Measurements from ENCODE around the gene CRMP1.

Gene CRMP1

GRCh38 chr4:5895287-5895686 lies 2.4 kb upstream of the CRMP1 start:
- peaks cover 34% of the 10 kb centered on the region for H3K27me3 ChIP-seq (ENCODE audit: low read depth, low read length)

GRCh38 chr4:5894266-5894665 lies 1.4 kb upstream of the CRMP1 start:
- H3K27me3 ChIP-seq (ENCODE audit: low read depth, low read length) = peaks cover 44% of the 10 kb centered on the region
- H3K4me1 ChIP-seq (ENCODE audit: control insufficient read depth in 1 of 2, insufficient read depth in 2 of 2, low read length in 2 of 2) = peaks cover 0 to 21% of the 10 kb centered on the region in 2 donors
- no peaks in the 10 kb centered on the region for H3K36me3 ChIP-seq (ENCODE audit: control insufficient read depth in 1 of 2, insufficient read depth in 2 of 2, low read length in 2 of 2)
- H3K27ac ChIP-seq (ENCODE audit: low read length) = no peak overlapping the region
- peaks cover 0 to 5% of the 10 kb centered on the region in 2 donors for H3K9me3 ChIP-seq (ENCODE audit: control insufficient read depth in 1 of 2, low read length in 2 of 2)
- H3K4me3 ChIP-seq (ENCODE audit: low read depth in 1 of 2, low read length in 2 of 2) = no peak overlapping the region

More at GRCh38 chr4:5895287-5895686, 2.4 kb upstream of the CRMP1 start:
- Histone ChIP-seq H3K27ac (ENCODE audit: low read length) (no peak overlapping the region), H3K9me3 (ENCODE audit: control insufficient read depth in 1 of 2, low read length in 2 of 2) (peaks cover 0 to 5% of the 10 kb centered on the region in 2 donors), H3K36me3 (ENCODE audit: control insufficient read depth in 1 of 2, insufficient read depth in 2 of 2, low read length in 2 of 2) (no peaks in the 10 kb centered on the region), H3K4me1 (ENCODE audit: control insufficient read depth in 1 of 2, insufficient read depth in 2 of 2, low read length in 2 of 2) (peaks cover 0 to 16% of the 10 kb centered on the region in 2 donors), H3K4me3 (ENCODE audit: low read depth in 1 of 2, low read length in 2 of 2) (no peak overlapping the region)

GRCh38 chr4:5893591-5893990 lies 705 bp upstream of the CRMP1 start:
- H3K9me3 ChIP-seq (ENCODE audit: control insufficient read depth in 1 of 2, low read length in 2 of 2) = peaks cover 0 to 5% of the 10 kb centered on the region in 2 donors
- peaks cover 50% of the 10 kb centered on the region for H3K27me3 ChIP-seq (ENCODE audit: low read depth, low read length)
- H3K4me3 ChIP-seq (ENCODE audit: low read depth in 1 of 2, low read length in 2 of 2) = no peak overlapping the region
- peaks cover 0 to 28% of the 10 kb centered on the region in 2 donors for H3K4me1 ChIP-seq (ENCODE audit: control insufficient read depth in 1 of 2, insufficient read depth in 2 of 2, low read length in 2 of 2)
- H3K27ac ChIP-seq (ENCODE audit: low read length) = no peak overlapping the region
- H3K36me3 ChIP-seq (ENCODE audit: control insufficient read depth in 1 of 2, insufficient read depth in 2 of 2, low read length in 2 of 2) = no peaks in the 10 kb centered on the region

GRCh38 chr4:5892323-5893003 lies 423 bp downstream of the CRMP1 start:
- Histone ChIP-seq H3K27ac (ENCODE audit: low read length) (no peak overlapping the region), H3K9me3 (ENCODE audit: control insufficient read depth in 1 of 2, low read length in 2 of 2) (peaks cover 0 to 5% of the 10 kb centered on the region in 2 donors), H3K4me1 (ENCODE audit: control insufficient read depth in 1 of 2, insufficient read depth in 2 of 2, low read length in 2 of 2) (peaks cover 0 to 37% of the 10 kb centered on the region in 2 donors), H3K27me3 (ENCODE audit: low read depth, low read length) (peaks cover 53% of the 10 kb centered on the region), H3K4me3 (ENCODE audit: low read depth in 1 of 2, low read length in 2 of 2) (no peak overlapping the region), H3K36me3 (ENCODE audit: control insufficient read depth in 1 of 2, insufficient read depth in 2 of 2, low read length in 2 of 2) (no peaks in the 10 kb centered on the region)

- H3K9me3 ChIP-seq (ENCODE audit: control insufficient read depth in 1 of 2, low read length in 2 of 2) = peaks cover 0 to under 1% of the 10 kb centered on the region in 2 donors
- H3K27ac ChIP-seq (ENCODE audit: low read length) = no peak overlapping the region
- H3K4me1 ChIP-seq (ENCODE audit: control insufficient read depth in 1 of 2, insufficient read depth in 2 of 2, low read length in 2 of 2) = peaks cover 0 to 40% of the 10 kb centered on the region in 2 donors
- H3K36me3 ChIP-seq (ENCODE audit: control insufficient read depth in 1 of 2, insufficient read depth in 2 of 2, low read length in 2 of 2) = no peaks in the 10 kb centered on the region
- peaks cover 53% of the 10 kb centered on the region for H3K27me3 ChIP-seq (ENCODE audit: low read depth, low read length)
- H3K4me3 ChIP-seq (ENCODE audit: low read depth in 1 of 2, low read length in 2 of 2) = no peak overlapping the region
Measured at GRCh38 chr4:5891563-5892322, 1.1 kb downstream of the CRMP1 start.

- H3K4me1 ChIP-seq (ENCODE audit: control insufficient read depth in 1 of 2, insufficient read depth in 2 of 2, low read length in 2 of 2) = peaks cover 0 to 40% of the 10 kb centered on the region in 2 donors
- no peaks in the 10 kb centered on the region for H3K9me3 ChIP-seq (ENCODE audit: control insufficient read depth in 1 of 2, low read length in 2 of 2)
- peak overlapping the region in 1 of 2 donors; percentile 46 for H3K4me3 ChIP-seq (ENCODE audit: low read depth in 1 of 2, low read length in 2 of 2)
- peaks cover 53% of the 10 kb centered on the region for H3K27me3 ChIP-seq (ENCODE audit: low read depth, low read length)
- H3K27ac ChIP-seq (ENCODE audit: low read length) = no peak overlapping the region
- H3K36me3 ChIP-seq (ENCODE audit: control insufficient read depth in 1 of 2, insufficient read depth in 2 of 2, low read length in 2 of 2) = no peaks in the 10 kb centered on the region
Measured at GRCh38 chr4:5890063-5890727, 2.7 kb downstream of the CRMP1 start.

- H3K9me3 ChIP-seq (ENCODE audit: control insufficient read depth in 1 of 2, low read length in 2 of 2) = no peaks in the 10 kb centered on the region
- H3K27ac ChIP-seq (ENCODE audit: low read length) = no peak overlapping the region
- peaks cover 0 to 40% of the 10 kb centered on the region in 2 donors for H3K4me1 ChIP-seq (ENCODE audit: control insufficient read depth in 1 of 2, insufficient read depth in 2 of 2, low read length in 2 of 2)
- H3K27me3 ChIP-seq (ENCODE audit: low read depth, low read length) = peaks cover 49% of the 10 kb centered on the region
- peak overlapping the region in 1 of 2 donors; percentile 26 for H3K4me3 ChIP-seq (ENCODE audit: low read depth in 1 of 2, low read length in 2 of 2)
- H3K36me3 ChIP-seq (ENCODE audit: control insufficient read depth in 1 of 2, insufficient read depth in 2 of 2, low read length in 2 of 2) = no peaks in the 10 kb centered on the region
Measured at GRCh38 chr4:5889002-5889696, 3.7 kb downstream of the CRMP1 start.

- Histone ChIP-seq H3K9me3 (ENCODE audit: control insufficient read depth in 1 of 2, low read length in 2 of 2) (no peaks in the 10 kb centered on the region), H3K36me3 (ENCODE audit: control insufficient read depth in 1 of 2, insufficient read depth in 2 of 2, low read length in 2 of 2) (no peaks in the 10 kb centered on the region), H3K27me3 (ENCODE audit: low read depth, low read length) (peaks cover 42% of the 10 kb centered on the region), H3K4me1 (ENCODE audit: control insufficient read depth in 1 of 2, insufficient read depth in 2 of 2, low read length in 2 of 2) (peaks cover 0 to 40% of the 10 kb centered on the region in 2 donors), H3K4me3 (ENCODE audit: low read depth in 1 of 2, low read length in 2 of 2) (peak overlapping the region in 1 of 2 donors; percentile 61), H3K27ac (ENCODE audit: low read length) (no peak overlapping the region)
Measured at GRCh38 chr4:5888222-5889001, 4.5 kb downstream of the CRMP1 start.

- H3K4me1 ChIP-seq (ENCODE audit: control insufficient read depth in 1 of 2, insufficient read depth in 2 of 2, low read length in 2 of 2) = peaks cover 0 to 40% of the 10 kb centered on the region in 2 donors
- H3K27me3 ChIP-seq (ENCODE audit: low read depth, low read length) = peaks cover 38% of the 10 kb centered on the region
- H3K9me3 ChIP-seq (ENCODE audit: control insufficient read depth in 1 of 2, low read length in 2 of 2) = no peaks in the 10 kb centered on the region
- H3K36me3 ChIP-seq (ENCODE audit: control insufficient read depth in 1 of 2, insufficient read depth in 2 of 2, low read length in 2 of 2) = no peaks in the 10 kb centered on the region
- no peak overlapping the region for H3K27ac ChIP-seq (ENCODE audit: low read length)
- H3K4me3 ChIP-seq (ENCODE audit: low read depth in 1 of 2, low read length in 2 of 2) = peak overlapping the region; percentile 26 to 61
Measured at GRCh38 chr4:5887361-5888221, 5.3 kb downstream of the CRMP1 start.

- no peak overlapping the region for H3K27ac ChIP-seq (ENCODE audit: low read length)
- no peaks in the 10 kb centered on the region for H3K36me3 ChIP-seq (ENCODE audit: control insufficient read depth in 1 of 2, insufficient read depth in 2 of 2, low read length in 2 of 2)
- peak overlapping the region; percentile 26 to 61 for H3K4me3 ChIP-seq (ENCODE audit: low read depth in 1 of 2, low read length in 2 of 2)
- no peaks in the 10 kb centered on the region for H3K9me3 ChIP-seq (ENCODE audit: control insufficient read depth in 1 of 2, low read length in 2 of 2)
- H3K27me3 ChIP-seq (ENCODE audit: low read depth, low read length) = peaks cover 36% of the 10 kb centered on the region
- H3K4me1 ChIP-seq (ENCODE audit: control insufficient read depth in 1 of 2, insufficient read depth in 2 of 2, low read length in 2 of 2) = peaks cover 0 to 36% of the 10 kb centered on the region in 2 donors
Measured at GRCh38 chr4:5887011-5887360, 5.9 kb downstream of the CRMP1 start.
